Left colon (tissue), 2 donors: Measurements from ENCODE around the gene PATZ1. TPM values are rescaled to one million over a fixed set of nuclear protein-coding genes. Genes with fewer than 3 reads are reported as not detected.

Source experiments
- ATAC-seq: fragments of 200-7000 bp; cut with Tn5 transposase; one replicate; pipeline ENCODE4 v1.9.1; 2020; ENCODE audit warnings: mild to moderate bottlenecking, moderate library complexity
- DNase-seq, 2 donors: peaks; one replicate each; pipeline ENCODE4 v3.0.0-alpha.2; 2020
- intact Hi-C, 2 donors: fragments of 100-400 bp; cut with DNase I in 1 of 2; cut with micrococcal nuclease in 1 of 2; formaldehyde crosslinking; loops; one replicate each; pipeline versions ENCODE4 v1.11.2 to v1.14.0; 2022; cut with DNase I, micrococcal nuclease
- total RNA-seq, 2 donors: library from RNA; stranded (reverse); fragmentation: NEBNext Ultra II Directional; extraction: Animal tissue kit (Norgen Biotek cat#: 25700); gene quantifications; one replicate each; pipeline ENCODE4 v1.2.1, GENCODE V29; 2021
- donor health status: DM: no; HTN: no; CAD: no.
- donor health status: DM: yes; HTN: yes; CAD: no.

Gene PATZ1
- total RNA-seq, 2 donors from 2014 or later, result 11.0 to 15.0 TPM

DNA sequence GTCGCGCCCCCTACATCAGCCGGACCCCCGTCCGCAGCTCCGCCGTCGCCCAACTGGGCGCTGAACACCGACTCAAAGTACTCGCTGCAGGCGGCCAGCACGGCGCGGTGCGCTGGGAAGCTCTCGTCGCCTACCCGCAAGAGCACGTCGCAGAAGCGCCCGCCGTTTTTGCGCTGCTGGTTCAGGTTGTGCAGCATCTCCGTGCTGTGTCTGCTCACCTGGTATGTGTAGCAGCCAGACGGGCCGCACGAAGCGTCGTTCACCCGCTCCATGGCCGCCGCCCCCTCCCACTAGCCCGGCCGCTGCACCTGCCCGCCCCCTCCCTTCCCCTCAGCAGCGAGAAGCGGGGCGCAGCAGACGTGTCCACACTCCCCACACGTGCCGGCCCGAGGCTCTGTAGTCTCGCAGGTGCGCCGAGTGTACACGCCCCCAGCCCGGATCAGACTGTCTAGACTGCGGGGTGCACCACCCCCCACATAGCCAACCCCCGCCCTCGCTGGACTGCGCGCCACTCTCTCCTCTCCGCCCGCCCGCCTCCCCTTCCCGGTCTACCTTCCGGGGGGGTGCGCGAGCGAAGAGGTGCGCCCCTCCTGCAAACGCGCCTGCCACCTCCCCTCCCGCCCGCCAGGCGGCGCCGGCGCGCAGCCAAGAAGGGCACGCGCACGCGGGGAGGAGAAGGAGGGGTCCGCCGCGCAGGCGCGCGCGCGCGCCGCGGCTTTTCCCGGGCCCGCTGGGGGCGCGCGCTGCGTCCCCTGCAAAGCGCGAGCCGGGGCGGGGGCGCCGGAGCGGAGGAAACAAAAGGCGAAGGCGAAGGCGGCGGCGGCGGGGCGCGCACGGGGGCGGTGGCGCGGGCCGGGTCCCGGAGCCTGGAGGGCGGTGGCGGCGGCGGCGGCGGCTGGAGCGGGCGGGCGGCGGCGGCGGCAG is 553 bp downstream of the PATZ1 start:
- intact Hi-C loops, result no loop called here

DNA sequence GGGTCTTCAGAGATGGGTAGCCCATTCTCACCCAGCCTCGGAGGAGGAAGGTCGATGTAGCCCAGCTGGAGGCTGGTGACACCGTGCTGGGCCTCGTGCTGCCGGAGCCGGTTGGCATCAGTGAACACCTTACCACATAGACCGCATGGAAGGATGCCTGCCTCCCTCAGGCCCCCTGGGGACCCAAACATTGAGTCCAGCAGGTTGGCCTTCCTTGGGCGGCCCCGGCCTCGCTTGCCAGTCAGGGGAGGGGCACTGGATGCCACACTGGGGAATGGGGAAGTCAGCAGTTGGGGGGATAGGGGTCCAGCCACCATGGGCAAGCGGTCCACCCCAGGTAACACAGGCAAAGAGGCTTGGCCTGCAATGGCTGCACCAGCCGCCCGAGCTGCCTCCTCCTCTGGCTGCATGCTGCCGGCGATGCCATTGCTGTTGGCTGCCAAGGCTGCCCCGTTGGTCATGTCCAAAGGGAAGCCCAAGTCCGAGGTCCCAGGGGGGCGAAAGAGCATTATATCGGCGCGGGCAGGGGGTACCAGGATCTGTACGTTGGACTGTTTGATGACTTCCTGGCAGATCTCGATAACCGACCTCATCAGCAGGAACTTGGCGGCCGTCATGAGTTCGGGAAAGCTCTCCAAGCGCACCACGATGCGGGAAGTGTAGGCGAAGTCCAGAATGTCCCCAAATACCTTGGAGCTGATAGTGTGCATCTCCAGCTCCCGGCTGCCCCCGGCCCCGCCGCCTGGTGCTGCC is 1.4 kb downstream of the PATZ1 start:
- ATAC-seq (peak; percentile 31), DNase-seq (peak; percentile 63 to 68)
- intact Hi-C loops, result no loop called here

More for the DNA sequence above, 553 bp downstream of the PATZ1 start:
- DNase-seq (peak; percentile 77 to 88), ATAC-seq (peak; percentile 60)

DNA sequence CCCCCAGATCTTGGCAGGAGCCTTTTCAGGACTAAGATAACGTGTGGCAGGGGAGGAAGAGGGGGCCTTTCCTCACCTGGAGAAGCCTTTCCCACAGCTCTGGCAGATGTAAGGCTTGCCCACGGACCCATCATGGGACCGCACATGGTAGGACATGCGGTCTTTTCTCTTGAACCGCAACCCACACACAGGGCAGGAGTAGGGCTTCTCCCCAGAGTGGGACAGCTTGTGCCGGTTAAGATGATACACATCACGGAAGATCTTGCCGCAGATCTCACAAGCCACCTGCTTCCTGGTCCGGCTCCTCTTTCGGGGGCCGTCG is 1.9 kb downstream of the PATZ1 start:
- DNase-seq, result no peak

GRCh38 chr22:31343235-31344191 is 2.6 kb downstream of the PATZ1 start:
- ATAC-seq, result peak; percentile 40
- intact Hi-C loops, result no loop called here
- peak; percentile 72 to 79 for DNase-seq

More for the DNA sequence above, 1.9 kb downstream of the PATZ1 start:
- no peak for ATAC-seq
- intact Hi-C loops, result no loop called here

DNA sequence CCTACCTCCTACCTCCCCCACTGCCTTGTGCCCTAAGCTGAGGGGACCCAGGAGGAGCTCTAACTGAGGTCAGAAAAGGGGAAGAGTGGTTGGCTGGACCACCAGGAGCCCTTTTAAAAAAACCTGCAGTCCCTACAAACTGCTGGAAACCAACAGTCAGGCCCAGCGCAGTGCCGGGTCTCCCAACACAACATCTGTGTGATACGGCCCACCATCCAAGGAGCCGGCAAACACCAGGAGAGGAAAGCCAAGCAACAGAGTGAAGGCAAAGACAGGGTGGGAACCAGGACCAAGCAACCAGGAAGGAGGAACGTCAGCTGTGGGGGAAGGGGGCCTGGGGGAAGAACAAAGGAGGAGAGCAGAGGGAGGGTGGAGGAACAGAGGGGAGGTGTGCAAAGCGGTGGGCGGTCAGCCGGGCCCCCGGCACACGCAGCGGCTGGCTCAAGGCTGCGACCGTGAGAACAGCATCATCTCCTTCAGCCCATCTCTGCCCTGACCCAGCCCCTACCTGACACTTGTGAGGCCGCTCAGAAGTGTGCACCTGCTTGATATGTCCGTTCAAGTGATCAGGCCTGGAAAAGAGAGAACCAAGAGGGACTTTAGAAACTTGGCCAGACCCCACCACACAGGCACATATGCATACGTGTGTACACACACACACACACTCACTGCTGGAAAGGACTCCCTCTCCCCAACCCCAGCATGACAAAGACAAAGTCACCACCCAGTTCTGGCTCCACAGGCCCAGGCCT is 3.6 kb downstream of the PATZ1 start:
- intact Hi-C loops, result no loop called here

DNA sequence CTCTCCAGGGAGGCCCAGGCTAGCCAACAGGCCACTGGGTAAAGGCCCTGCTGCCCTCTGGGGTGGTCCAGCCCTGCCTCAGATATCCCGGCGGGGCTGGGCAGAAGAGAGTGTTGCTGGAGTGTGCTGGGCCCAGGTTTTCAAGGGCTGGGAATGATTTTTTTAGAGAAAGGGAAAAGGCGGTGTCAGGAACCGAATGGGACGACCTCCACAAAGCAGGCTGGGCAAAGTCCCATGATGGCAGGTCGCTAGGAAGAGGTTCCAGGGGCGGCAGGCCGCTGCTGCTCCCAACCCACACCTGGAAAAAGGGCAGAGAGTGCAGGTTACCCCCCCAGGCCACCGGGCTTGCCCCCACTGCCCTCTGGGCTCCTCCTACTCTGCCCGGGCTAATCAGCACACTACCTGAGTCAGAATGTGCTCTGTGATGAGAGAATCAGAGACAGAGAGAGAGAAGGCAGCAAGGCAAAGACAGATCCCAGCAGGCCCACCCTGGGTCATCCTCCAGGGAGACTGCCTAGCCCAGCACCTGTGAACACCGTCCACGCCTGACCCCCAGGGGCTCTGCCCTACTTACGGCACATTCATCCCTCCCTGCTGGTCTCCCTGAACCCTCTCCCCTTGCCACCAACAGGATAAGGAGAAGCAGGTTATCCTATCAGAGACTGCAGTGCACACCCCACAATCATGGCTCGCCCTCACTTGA is 4.6 kb downstream of the PATZ1 start:
- DNase-seq (no peak), ATAC-seq (no peak)
- intact Hi-C loops, result no loop called here

More for the DNA sequence above, 3.6 kb downstream of the PATZ1 start:
- ATAC-seq (no peak), DNase-seq (no peak)

- no peak for ATAC-seq
- DNase-seq, result no peak
- intact Hi-C loops, result no loop called here
These were observed 5.3 kb downstream of the PATZ1 start for GRCh38 chr22:31340765-31341247.

DNA sequence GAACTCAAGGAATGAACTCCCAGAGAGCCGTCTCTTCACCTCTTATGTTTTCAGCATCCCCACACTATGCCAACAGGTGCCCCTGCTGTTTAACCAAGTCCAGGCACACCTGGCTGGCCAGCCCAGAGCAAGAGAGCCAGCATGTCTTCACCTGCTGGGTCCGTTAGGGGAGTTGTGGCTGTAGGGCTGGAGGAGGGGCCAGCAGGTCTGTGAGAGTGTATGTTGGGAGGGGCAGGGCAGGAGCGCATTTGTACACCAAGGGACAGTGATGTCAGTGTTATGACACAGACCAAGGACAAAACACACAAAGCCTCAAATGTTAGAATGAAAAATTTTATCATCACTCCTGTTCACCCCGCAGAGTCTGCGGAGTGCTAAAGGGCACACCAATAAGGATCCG is 5.8 kb downstream of the PATZ1 start:
- intact Hi-C loops, result no loop called here
- no peak for ATAC-seq
- no peak for DNase-seq

DNA sequence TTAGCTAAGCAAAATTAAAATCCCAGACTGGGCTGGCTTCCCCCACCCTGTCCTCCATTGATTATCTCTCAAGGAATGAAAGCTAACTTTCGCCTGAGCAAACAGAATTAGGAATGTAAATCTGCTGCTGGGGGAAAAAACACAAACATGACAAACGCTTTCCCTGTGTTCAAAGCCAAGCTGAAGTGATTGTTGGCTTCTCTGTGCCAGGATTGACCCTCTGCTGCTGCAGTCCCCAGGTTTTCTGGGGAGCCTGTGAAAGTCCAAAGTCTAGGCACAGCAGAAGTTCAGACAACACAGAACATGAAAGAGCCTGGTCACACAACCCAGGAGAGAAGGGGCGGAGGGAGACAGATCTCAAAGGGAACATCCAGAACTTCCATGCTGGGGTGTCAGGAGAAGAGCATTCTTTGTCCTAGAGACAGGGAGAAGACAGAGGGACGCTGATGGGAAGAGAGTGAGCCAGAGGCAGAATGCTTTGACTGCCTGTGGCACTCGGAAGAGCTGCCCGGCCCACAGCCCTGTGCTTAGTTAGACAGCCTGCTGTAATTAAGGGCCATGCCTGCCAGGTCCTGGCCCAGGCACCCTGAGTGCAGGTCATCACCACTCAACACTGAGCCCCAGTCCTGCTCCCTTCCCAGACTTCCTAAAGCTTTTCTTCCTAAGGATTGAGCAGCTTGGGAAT is 6.9 kb downstream of the PATZ1 start:
- no peak for DNase-seq
- intact Hi-C loops, result no loop called here
- no peak for ATAC-seq

GRCh38 chr22:31337178-31337577 is 9.0 kb downstream of the PATZ1 start:
- intact Hi-C loops, result no loop called here
- DNase-seq (no peak), ATAC-seq (peak; percentile 51)

DNA sequence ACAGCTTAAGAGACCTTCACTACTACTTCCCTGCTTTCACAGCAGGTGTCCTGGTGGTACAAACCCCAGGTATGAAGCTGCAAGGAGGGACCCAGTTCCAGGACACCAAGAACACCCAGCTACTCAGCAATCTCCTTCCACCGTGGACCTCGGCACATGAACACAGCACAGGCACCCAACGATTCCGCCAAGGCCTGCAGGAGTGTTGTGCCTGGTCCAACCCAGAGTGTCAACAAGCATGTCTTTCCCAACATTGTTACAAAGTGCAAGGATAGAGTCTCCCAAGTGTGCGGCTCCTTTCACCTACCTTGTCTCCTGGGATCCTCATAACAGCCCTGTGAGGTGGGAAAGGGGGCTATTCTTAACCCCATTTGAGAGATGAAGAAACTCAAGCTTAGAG is 11.8 kb downstream of the PATZ1 start:
- DNase-seq (no peak), ATAC-seq (no peak)
- intact Hi-C loops, result no loop called here

DNA sequence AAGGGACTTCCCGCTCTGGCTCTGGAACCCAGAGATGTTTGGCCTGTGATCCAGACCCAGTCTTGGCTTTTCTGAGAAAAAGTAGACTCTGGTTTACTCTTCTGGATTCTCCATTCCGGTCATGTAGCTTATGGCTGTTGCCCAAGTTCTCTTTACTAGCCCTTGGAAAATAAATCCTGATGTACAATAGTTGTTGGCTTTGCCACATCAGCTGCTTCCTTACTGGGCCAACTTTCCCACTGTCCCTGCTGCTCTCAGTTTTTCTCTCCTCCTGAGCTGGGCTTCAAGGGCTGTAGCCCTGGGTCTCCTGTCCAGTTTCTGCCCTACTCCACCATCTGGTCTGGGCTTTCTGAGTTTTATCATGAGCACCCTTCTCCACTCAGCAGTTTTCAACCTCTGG is 12.5 kb downstream of the PATZ1 start:
- no peak for ATAC-seq
- DNase-seq, result no peak
- intact Hi-C loops, result no loop called here

DNA sequence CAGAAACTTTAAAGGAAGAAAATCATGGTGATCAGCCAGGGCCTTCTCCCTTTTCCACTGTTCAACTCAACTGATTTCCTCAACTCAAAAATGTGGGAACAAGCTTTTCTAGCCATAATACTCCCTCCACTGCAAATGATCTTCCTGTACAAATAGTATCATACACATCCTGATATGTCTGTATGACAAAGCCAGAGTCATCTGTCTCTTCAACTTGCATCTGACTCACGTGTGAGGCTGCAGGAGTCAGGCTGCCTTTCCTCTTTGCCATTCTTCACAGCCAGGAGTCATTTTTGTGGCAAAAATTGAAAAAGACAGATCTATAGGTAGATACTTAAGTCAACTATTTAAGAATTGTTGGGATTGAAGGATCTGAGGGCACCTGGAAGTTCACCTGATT is 13.3 kb downstream of the PATZ1 start:
- DNase-seq (no peak), ATAC-seq (no peak)

DNA sequence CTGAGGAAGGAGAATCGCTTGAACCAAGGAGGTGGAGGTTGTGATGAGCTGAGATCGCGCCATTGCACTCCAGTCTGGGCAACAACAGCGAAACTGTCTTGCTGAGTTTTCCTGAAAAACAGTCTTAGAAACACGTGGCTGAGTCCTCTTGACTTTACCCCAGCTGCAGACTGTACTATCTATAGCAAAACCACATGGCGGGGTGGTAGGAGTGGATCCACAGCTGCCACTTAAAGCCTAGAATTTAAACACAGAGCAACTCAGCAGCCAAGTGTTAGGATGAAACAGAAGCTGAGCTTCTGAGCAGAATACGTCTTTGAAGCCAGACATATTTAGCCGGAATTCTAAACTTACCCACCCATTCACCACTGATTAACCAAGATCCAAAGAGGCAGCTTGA is 14.1 kb downstream of the PATZ1 start:
- no peak for DNase-seq
- no peak for ATAC-seq
- intact Hi-C loops, result no loop called here

More for the DNA sequence above, 13.3 kb downstream of the PATZ1 start:
- intact Hi-C loops, result no loop called here

GRCh38 chr22:31329453-31330215 is 16.5 kb downstream of the PATZ1 start:
- no peak for ATAC-seq
- intact Hi-C loops, result no loop called here
- no peak for DNase-seq

DNA sequence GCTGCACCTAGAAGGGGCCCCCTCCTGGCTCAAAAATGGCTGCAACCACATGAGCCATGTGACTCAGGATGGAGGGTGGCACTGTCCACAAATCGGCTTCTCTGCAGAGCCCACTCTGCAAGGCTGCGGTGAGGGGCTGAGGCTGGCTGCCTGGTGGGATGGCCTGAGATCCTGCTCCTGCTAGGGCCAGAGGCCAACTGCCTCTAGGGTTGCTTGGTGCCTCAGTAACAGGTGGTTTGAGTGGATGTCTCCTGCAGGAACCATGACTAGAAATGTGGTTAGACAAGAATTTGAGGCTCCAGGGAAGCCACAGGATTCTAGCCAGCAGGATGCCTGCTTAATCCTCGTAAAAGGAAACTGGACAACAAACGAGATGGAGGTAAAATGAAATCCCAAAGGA is 17.1 kb downstream of the PATZ1 start:
- intact Hi-C loops, result no loop called here
- DNase-seq (no peak), ATAC-seq (no peak)
